Superior temporal gyrus (tissue), 1 donor: ENCODE data around the gene RFX4.

Source experiments
- DNase-seq: peaks from one replicate; pipeline ENCODE4 v3.0.0-alpha.2; 2016; ENCODE audit errors: extremely low spot score

The RFX4 gene

DNA sequence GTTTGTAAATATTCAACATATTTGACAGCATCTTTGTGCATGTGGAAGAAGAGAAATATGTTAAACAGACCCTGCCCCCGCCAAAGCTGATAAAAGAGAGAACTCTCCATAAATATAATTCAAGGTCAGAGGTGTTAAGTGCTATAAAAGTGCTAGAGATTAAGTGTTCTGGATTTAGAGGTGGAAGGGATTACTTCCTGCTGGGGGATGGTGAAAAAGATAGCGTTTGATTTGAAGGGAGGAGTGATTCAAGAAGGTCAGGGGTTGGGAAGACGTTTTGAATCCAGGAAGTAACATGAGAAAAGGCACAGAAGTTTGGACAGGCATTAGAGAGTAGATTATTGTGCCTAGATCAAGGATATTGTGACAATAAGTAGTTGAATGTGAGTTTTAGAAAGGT lies 221.9 kb downstream of the RFX4 start:
- DNase-seq = no peak
